ENCODE measurements around the gene POLR3E.

GRCh38 chr16:22322021-22322471 lies 24.8 kb downstream of the POLR3E start:
- TF ChIP-seq EZH2phosphoT487 (conservative IDR thresholded peaks at IDR 0.05; ENCODE audit: low read length): no peak
- TF ChIP-seq CTCF (IDR thresholded peaks at IDR 0.05; ENCODE audit: insufficient read depth, low read length, poor library complexity, severe bottlenecking): no peak

Data from SU-DHL-6 (cell line).